Thoracic aorta (tissue), 2 donors: ENCODE data around the gene UNC13D. TPM values are rescaled to one million over a fixed set of nuclear protein-coding genes. Genes with fewer than 3 reads are reported as not detected.

Source experiments
- ATAC-seq: fragments of 150-250 bp; one replicate; pipeline ENCODE4 v1.8.0; 2017; ENCODE audit warnings: low read depth; ENCODE audit not compliant: insufficient number of reproducible peaks, low FRiP score
- DNase-seq: peaks from one replicate; pipeline ENCODE4 v3.0.0-alpha.2; 2020; ENCODE audit warnings: low spot score
- H3K27ac ChIP-seq, 2 donors: fragments of 200-600 bp; sonication (generic); 1 replicate in 1 of 2; 2 replicates in 1 of 2; pipeline ENCODE4 v1.5.1; 2016; ENCODE audit warnings: mild to moderate bottlenecking in 2 of 2, moderate library complexity in 2 of 2
- H3K27me3 ChIP-seq: fragments of 200-600 bp; sonication (generic); replicated peaks from 2 replicates; pipeline ENCODE4 v1.6.0; 2016; ENCODE audit warnings: mild to moderate bottlenecking; ENCODE audit not compliant: insufficient read depth
- H3K36me3 ChIP-seq: fragments of 200-600 bp; sonication (generic); one replicate; pipeline ENCODE4 v1.5.1; 2016
- H3K4me1 ChIP-seq, 2 donors: fragments of 200-600 bp; sonication (generic); 1 replicate in 1 of 2; 2 replicates in 1 of 2; pipeline versions ENCODE4 v1.5.1 to v1.6.0; 2016; ENCODE audit warnings: low read depth in 2 of 2, mild to moderate bottlenecking in 1 of 2; ENCODE audit not compliant: control insufficient read depth in 1 of 2
- H3K4me3 ChIP-seq: fragments of 200-600 bp; sonication (generic); 2 replicates; pipeline ENCODE4 v1.5.1; 2016; ENCODE audit warnings: mild to moderate bottlenecking
- H3K9me3 ChIP-seq: fragments of 200-600 bp; sonication (generic); 2 replicates; pipeline ENCODE4 v1.5.1; 2016
- total RNA-seq, 2 donors: library from RNA; depleted of rRNA; stranded (reverse); fragments of >200 nt; gene quantifications; one replicate each; pipeline versions ENCODE4 v1.1.0 to v1.2.3, GENCODE V29; 2016
- TF ChIP-seq, protein P1 (sequence below): fragments of 200-600 bp; sonication (generic); IDR thresholded peaks from one replicate; pipeline ENCODE4 v1.5.1; 2019; ENCODE audit warnings: antibody characterized with exemption

Gene UNC13D
- total RNA-seq: 10 to 100 TPM; 13.5 to 36.0 TPM

DNA sequence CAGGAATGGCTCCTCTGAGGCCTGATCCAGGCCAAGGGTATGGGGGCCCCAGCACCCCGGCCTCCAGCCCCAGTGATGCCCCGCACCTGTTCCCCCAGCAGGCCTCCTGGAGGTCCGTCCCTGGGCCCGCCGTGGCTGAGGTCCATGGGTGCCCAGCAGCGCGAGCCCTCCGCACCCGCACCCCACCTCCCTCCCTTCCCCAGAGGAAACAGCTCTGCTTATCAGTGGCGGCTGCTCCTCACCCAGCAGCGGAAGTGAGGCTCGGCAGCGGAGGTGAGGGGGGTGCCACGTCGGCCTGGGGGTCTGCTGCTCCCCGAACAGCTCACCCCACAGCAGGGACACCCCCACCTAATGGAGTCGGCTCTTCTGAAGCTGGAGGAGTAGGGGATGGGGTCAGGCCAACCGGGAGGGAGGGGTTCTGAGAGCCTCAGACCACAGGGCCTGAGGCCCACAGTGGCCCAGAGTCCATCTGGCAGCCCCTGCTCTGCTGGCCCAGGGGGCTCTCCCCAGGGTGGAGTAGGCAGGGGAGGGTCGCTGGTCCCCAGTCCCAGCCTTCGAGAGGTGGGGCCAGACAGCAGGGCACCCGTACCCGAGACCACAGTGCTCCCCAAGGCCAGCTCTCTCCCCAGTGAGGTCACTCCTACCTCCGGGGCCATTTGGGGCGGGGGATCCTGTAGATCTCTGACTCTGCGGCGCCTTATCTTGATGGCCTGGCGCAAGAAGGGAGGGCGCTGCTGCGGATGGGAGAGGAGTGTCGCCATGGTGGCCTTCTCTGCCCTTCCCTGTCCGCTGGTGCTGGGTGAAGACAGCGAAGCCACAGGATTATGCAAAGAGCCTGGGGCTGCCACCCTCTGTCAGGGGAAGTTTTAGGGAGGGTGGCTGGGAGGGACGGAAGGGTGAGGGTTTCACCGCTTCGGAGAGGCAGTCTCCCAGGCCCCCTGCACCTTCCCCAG, at the start of gene UNC13D:
UNC13D (minus strand) TSS at position 828 of the 953 bp plus-strand sequence; CDS start at position 761, 67 bp downstream.
- ATAC-seq: no peak
- Histone ChIP-seq H3K4me1 (peaks cover 18 to 27% of the 10 kb centered on the region in 2 donors), H3K27me3 (no peaks in the 10 kb centered on the region), H3K36me3 (peaks cover 34% of the 10 kb centered on the region), H3K27ac (peak within 1 kb of the TSS; percentile 80 to 89), H3K4me3 (peak within 1 kb of the TSS; percentile 62), H3K9me3 (no peaks in the 10 kb centered on the region)
- no peak for DNase-seq
- TF ChIP-seq, protein P1, sequence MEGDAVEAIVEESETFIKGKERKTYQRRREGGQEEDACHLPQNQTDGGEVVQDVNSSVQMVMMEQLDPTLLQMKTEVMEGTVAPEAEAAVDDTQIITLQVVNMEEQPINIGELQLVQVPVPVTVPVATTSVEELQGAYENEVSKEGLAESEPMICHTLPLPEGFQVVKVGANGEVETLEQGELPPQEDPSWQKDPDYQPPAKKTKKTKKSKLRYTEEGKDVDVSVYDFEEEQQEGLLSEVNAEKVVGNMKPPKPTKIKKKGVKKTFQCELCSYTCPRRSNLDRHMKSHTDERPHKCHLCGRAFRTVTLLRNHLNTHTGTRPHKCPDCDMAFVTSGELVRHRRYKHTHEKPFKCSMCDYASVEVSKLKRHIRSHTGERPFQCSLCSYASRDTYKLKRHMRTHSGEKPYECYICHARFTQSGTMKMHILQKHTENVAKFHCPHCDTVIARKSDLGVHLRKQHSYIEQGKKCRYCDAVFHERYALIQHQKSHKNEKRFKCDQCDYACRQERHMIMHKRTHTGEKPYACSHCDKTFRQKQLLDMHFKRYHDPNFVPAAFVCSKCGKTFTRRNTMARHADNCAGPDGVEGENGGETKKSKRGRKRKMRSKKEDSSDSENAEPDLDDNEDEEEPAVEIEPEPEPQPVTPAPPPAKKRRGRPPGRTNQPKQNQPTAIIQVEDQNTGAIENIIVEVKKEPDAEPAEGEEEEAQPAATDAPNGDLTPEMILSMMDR: no peak

- Histone ChIP-seq H3K4me1 (peaks cover 0 to 32% of the 10 kb centered on the region in 2 donors), H3K27me3 (no peaks in the 10 kb centered on the region), H3K27ac (no peak overlapping the region), H3K4me3 (no peak overlapping the region), H3K36me3 (peaks cover 20% of the 10 kb centered on the region), H3K9me3 (no peaks in the 10 kb centered on the region)
- TF ChIP-seq, protein P1: no peak
- ATAC-seq (no peak), DNase-seq (no peak)
Observed at GRCh38 chr17:75893305-75894048, 49.3 kb upstream of the UNC13D start.

DNA sequence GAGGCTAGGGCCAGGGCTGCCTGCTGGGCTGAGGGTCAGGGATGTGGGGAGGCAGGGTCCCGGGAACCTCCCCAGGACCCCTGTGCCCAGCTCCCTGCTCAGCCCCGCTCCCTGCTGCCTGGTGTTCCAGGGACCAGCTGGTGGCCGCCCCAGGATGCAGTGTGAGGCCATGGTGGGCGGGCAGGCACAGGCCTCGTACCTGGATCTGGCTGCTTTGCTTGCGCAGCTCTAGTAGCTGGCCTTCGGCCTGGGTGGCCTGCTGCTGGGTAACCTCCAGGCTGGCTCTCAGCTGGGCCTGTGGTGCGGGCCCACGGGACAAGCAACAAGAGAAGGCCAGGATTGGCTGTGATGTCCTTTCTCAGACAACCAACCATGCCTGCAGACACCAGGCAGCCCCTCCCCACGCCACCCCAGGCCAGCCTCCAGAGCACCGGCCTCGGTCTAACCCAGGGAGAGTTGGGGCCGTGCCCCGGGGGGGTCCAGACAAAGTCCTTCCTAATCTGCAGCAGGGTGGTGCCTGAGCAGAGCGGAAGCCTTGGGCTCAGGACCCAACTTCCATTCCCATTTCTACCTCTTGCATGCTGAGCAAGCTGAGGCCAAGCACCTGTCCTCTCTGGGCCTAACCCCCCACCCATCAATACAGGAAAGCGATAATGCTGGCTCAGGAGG, 48.5 kb upstream of the UNC13D start:
- H3K27me3 ChIP-seq: no peaks in the 10 kb centered on the region
- DNase-seq: no peak
- peaks cover 18% of the 10 kb centered on the region for H3K36me3 ChIP-seq
- H3K27ac ChIP-seq: no peak overlapping the region
- no peaks in the 10 kb centered on the region for H3K9me3 ChIP-seq
- no peak overlapping the region for H3K4me3 ChIP-seq
- ATAC-seq: no peak
- TF ChIP-seq, protein P1: no peak
- H3K4me1 ChIP-seq: peaks cover 0 to 30% of the 10 kb centered on the region in 2 donors

GRCh38 chr17:75891605-75892555, 47.7 kb upstream of the UNC13D start:
- Histone ChIP-seq H3K27me3 (no peaks in the 10 kb centered on the region), H3K4me3 (no peak overlapping the region), H3K4me1 (peaks cover 0 to 23% of the 10 kb centered on the region in 2 donors), H3K9me3 (no peaks in the 10 kb centered on the region), H3K27ac (no peak overlapping the region), H3K36me3 (peaks cover 18% of the 10 kb centered on the region)
- TF ChIP-seq, protein P1: no peak
- ATAC-seq (no peak), DNase-seq (no peak)
